Endothelial cell of umbilical vein (primary cell): ENCODE measurements around the gene STK16.

Experiments
- POLR2A ChIP-seq: IDR thresholded peaks from 2 replicates; pipeline ENCODE4 v1.6.1; 2012; ENCODE audit warnings: low read depth, mild to moderate bottlenecking, control low read depth, low read length
- POLR2AphosphoS5 ChIP-seq: IDR thresholded peaks from 2 replicates; pipeline ENCODE4 v1.6.1; 2012; ENCODE audit warnings: low read depth, mild to moderate bottlenecking, control low read depth, low read length, moderate library complexity; ENCODE audit not compliant: insufficient read depth
- TF ChIP-seq, protein P1 (sequence below), 2 donors: IDR thresholded peaks; 1 replicate in 1 of 2; 2 replicates in 1 of 2; pipeline ENCODE4 v1.5.1; 2011; ENCODE audit warnings: low read length in 2 of 2, mild to moderate bottlenecking in 2 of 2, moderate library complexity in 2 of 2, control low read depth in 1 of 2, inconsistent platforms in 1 of 2, low read depth in 1 of 2; ENCODE audit not compliant: insufficient read depth in 1 of 2; ENCODE audit errors: extremely low read depth in 1 of 2
- TF ChIP-seq, protein P2 (sequence below): IDR thresholded peaks from 2 replicates; pipeline ENCODE4 v1.6.1; 2011; ENCODE audit not compliant: insufficient read depth, insufficient read length

DNA sequence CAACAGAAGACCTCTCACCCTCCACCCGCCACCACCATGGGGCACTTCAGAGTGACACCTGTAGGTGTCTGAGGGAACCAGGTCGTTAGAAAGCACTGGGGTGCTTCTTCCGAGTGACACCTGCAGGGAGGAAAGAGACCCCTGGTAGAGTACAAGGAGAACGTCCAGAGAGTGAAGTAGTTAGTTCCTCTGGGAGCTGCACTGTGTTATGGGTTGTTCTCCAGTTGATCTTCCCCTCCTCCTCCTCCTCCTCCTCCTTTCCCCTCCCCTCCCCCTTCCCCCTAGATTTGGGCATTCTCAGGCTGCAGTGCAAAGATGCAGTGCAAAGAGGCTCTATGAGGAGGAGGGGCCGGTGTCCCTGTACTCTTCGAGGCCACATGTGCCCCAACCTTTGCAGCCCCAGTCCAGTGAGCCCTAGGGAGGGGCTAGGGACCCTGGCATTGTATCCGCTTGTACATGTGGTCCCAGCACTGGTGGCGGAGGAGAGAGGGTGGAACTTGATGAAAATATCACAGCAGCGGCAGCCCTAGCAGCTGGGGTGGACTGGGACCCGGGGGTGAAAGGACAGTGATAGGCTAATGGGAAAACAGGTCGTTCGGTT is 34.7 kb downstream of the STK16 start:
- TF ChIP-seq, protein P1, sequence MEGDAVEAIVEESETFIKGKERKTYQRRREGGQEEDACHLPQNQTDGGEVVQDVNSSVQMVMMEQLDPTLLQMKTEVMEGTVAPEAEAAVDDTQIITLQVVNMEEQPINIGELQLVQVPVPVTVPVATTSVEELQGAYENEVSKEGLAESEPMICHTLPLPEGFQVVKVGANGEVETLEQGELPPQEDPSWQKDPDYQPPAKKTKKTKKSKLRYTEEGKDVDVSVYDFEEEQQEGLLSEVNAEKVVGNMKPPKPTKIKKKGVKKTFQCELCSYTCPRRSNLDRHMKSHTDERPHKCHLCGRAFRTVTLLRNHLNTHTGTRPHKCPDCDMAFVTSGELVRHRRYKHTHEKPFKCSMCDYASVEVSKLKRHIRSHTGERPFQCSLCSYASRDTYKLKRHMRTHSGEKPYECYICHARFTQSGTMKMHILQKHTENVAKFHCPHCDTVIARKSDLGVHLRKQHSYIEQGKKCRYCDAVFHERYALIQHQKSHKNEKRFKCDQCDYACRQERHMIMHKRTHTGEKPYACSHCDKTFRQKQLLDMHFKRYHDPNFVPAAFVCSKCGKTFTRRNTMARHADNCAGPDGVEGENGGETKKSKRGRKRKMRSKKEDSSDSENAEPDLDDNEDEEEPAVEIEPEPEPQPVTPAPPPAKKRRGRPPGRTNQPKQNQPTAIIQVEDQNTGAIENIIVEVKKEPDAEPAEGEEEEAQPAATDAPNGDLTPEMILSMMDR (IDR thresholded peaks at IDR 0.05; ENCODE audit: extremely low read depth in 1 of 2, insufficient read depth in 1 of 2, low read depth in 1 of 2, low read length in 2 of 2), result no peak
- TF ChIP-seq POLR2A (no peak), POLR2AphosphoS5 (no peak)
- TF ChIP-seq, protein P2, sequence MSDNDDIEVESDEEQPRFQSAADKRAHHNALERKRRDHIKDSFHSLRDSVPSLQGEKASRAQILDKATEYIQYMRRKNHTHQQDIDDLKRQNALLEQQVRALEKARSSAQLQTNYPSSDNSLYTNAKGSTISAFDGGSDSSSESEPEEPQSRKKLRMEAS, result no peak
